K562 (cell line): Measurements from ENCODE around the gene GFRA4. TPM values are rescaled to one million over a fixed set of nuclear protein-coding genes. Genes with fewer than 3 reads are reported as not detected.

Experiments used
- COPS2 ChIP-seq: fragments of 450-650 bp; conservative IDR thresholded peaks from 2 replicates; pipeline ENCODE4 v1.6.1; 2016; ENCODE audit warnings: mild to moderate bottlenecking, moderate library complexity
- GABPA ChIP-seq: fragments of 200-800 bp; sonication (Bioruptor generic); conservative IDR thresholded peaks from 2 replicates; pipeline ENCODE4 v1.6.1; 2016; ENCODE audit warnings: low read depth, missing genetic modification characterization, missing compliant biosample characterization
- HNRNPH1 ChIP-seq: fragments of 200-400 bp; formaldehyde crosslinking; optimal IDR thresholded peaks from 2 replicates; pipeline ENCODE3; 2017; ENCODE audit warnings: low read depth, mild to moderate bottlenecking, low read length, moderate library complexity
- SPI1 ChIP-seq: IDR thresholded peaks from 2 replicates; pipeline ENCODE4 v1.6.1; 2011; ENCODE audit warnings: low read depth, low read length, control low read depth, borderline replicate concordance
- SRSF9 ChIP-seq: fragments of 200-400 bp; formaldehyde crosslinking; IDR thresholded peaks from 2 replicates; pipeline ENCODE4 v1.6.1; 2017; ENCODE audit warnings: low read depth, low read length, borderline replicate concordance
- XRCC3 ChIP-seq: fragments of 450-650 bp; IDR thresholded peaks from 2 replicates; pipeline ENCODE4 v1.6.1; 2017; ENCODE audit warnings: mild to moderate bottlenecking, moderate library complexity
- ZNF785 ChIP-seq: fragments of 250-450 bp; sonication (Bioruptor Pico); IDR thresholded peaks from 2 replicates; pipeline ENCODE4 v1.4.0; 2020; ENCODE audit warnings: mild to moderate bottlenecking
- polyA plus RNA-seq, 8 experiments: library from polyadenylated mRNA; depleted of rRNA in 4 of 8; stranded (reverse) in 5 of 8; unstranded in 3 of 8; fragments of >200 nt; fragmentation: Nextera tagmentation in 2 of 8; fragmentation: Illumina TruSeq in 1 of 8; extraction: Ambion mirVana in 2 of 8; extraction: Trizol in 1 of 8; gene quantifications; 2 replicates each; pipeline versions ENCODE4 v1.2.1 to v1.2.3, GENCODE V29; 2011 to 2014; ENCODE audit warnings: inconsistent platforms in 1 of 8, missing spikeins in 1 of 8
- total RNA-seq, 7 experiments: library from RNA; depleted of rRNA in 6 of 7; stranded (reverse); fragments of >200 nt in 6 of 7; fragmentation: Illumina TruSeq in 2 of 7; extraction: Trizol in 2 of 7; gene quantifications; 2 replicates each; pipeline versions ENCODE4 v1.2.1 to v1.2.3, GENCODE V29; 2011 to 2021; ENCODE audit warnings: low replicate concordance in 1 of 7
- TF ChIP-seq, protein P1 (sequence below): fragments of 250-450 bp; sonication (Bioruptor Pico); IDR thresholded peaks from 2 replicates; pipeline ENCODE4 v1.4.0; 2020

Gene GFRA4
- total and polyA plus RNA-seq, 9 of the 15 experiments (the other 6 are each of a cell fraction or from before 2014, with no cell fraction given), result not detected

DNA sequence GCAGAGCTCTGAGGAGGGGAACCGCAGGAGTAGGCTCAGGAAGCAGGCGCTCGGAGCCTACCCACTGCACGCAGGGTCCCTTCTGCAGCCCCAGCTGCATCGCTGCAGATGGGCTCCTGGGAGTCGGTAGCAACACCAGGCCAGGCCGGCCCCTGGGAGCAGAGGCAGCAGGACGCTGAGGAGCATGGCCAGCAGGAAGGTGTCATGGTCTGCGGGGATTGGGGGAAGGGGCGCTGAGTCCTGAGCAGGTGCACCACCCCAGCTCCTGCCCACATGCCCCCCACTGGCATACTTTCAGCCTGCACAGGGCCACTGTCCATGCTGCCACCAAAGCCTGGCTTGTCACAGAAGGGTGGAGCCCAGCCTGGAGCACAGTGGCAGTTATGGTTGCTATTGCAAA lies 7.7 kb upstream of the GFRA4 start (continued):
- TF ChIP-seq, protein P1, sequence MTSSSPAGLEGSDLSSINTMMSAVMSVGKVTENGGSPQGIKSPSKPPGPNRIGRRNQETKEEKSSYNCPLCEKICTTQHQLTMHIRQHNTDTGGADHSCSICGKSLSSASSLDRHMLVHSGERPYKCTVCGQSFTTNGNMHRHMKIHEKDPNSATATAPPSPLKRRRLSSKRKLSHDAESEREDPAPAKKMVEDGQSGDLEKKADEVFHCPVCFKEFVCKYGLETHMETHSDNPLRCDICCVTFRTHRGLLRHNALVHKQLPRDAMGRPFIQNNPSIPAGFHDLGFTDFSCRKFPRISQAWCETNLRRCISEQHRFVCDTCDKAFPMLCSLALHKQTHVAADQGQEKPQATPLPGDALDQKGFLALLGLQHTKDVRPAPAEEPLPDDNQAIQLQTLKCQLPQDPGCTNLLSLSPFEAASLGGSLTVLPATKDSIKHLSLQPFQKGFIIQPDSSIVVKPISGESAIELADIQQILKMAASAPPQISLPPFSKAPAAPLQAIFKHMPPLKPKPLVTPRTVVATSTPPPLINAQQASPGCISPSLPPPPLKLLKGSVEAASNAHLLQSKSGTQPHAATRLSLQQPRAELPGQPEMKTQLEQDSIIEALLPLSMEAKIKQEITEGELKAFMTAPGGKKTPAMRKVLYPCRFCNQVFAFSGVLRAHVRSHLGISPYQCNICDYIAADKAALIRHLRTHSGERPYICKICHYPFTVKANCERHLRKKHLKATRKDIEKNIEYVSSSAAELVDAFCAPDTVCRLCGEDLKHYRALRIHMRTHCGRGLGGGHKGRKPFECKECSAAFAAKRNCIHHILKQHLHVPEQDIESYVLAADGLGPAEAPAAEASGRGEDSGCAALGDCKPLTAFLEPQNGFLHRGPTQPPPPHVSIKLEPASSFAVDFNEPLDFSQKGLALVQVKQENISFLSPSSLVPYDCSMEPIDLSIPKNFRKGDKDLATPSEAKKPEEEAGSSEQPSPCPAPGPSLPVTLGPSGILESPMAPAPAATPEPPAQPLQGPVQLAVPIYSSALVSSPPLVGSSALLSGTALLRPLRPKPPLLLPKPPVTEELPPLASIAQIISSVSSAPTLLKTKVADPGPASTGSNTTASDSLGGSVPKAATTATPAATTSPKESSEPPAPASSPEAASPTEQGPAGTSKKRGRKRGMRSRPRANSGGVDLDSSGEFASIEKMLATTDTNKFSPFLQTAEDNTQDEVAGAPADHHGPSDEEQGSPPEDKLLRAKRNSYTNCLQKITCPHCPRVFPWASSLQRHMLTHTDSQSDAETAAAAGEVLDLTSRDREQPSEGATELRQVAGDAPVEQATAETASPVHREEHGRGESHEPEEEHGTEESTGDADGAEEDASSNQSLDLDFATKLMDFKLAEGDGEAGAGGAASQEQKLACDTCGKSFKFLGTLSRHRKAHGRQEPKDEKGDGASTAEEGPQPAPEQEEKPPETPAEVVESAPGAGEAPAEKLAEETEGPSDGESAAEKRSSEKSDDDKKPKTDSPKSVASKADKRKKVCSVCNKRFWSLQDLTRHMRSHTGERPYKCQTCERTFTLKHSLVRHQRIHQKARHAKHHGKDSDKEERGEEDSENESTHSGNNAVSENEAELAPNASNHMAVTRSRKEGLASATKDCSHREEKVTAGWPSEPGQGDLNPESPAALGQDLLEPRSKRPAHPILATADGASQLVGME, result no peak
- no peak for TF ChIP-seq COPS2
- TF ChIP-seq GABPA, result no peak
- TF ChIP-seq SRSF9, result no peak
- TF ChIP-seq SPI1, result no peak
- TF ChIP-seq ZNF785 (CRISPR knock-in tag), result no peak
- TF ChIP-seq XRCC3, result no peak
- no peak for TF ChIP-seq HNRNPH1
